HG02623 (cell line): ENCODE measurements around the gene FAM24B.
"Not testable (repeated sequence)": the region's sequence is repeated elsewhere in the genome, so short reads cannot be mapped to it uniquely, and the experiment has no call there.

Experiments
- ATAC-seq: cut with Tn5 transposase; IDR thresholded peaks from one replicate; pipeline ENCODE4 v1.9.1; 2021; ENCODE audit warnings: moderate library complexity; ENCODE audit not compliant: unreplicated experiment

The FAM24B gene, protein sequence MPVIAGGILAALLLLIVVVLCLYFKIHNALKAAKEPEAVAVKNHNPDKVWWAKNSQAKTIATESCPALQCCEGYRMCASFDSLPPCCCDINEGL

DNA sequence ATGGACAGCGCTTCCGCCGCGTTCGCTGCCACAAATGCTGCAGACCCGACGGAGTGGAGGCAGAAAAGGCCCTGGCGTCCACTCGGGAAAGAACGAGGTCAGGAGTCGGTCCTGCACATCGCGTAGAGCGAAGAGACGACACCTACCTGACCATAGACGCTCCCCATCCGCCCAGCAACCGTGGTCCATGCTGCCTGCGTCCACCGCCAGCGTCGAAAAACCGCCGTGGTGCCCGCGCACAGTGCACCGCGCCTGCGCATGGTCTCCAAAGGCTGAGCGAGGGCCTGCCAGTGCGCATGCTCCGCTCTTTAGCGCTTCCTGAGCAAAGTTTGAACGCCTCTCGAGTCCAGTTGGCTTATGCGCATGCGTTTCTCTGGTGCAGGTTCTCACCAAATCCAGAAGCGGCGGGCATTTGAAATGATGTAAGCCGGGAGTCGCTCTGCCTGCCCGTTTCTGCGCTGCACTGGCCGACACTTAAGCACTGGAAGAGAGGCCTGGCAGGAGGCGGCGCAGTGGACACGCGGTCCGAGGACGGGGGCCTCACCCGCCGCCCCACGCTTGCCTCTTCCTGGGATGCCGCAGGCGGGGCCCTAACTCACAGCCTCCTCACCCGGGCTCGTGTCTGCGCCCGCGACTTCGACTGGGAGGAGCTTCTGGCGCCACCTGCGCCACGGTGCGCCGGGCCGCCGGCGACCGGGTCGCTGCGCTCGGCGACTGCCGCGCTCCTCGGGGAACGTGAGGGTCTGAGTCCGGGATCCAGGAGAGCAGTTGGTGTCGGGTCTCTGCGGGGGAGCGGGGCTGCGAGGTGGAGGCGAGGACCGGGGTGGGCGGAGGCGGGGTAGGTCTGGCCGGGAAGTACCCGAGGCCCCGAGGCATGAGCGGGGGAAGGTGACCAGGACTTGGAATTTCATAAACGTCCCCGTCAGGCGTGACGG is at the start of gene FAM24B:
TSS of gene FAM24B (minus strand) at position 243 of the 935 bp plus-strand sequence. CDS start 29,066 bp downstream, outside the sequence.
- ATAC-seq: peak; percentile 80

DNA sequence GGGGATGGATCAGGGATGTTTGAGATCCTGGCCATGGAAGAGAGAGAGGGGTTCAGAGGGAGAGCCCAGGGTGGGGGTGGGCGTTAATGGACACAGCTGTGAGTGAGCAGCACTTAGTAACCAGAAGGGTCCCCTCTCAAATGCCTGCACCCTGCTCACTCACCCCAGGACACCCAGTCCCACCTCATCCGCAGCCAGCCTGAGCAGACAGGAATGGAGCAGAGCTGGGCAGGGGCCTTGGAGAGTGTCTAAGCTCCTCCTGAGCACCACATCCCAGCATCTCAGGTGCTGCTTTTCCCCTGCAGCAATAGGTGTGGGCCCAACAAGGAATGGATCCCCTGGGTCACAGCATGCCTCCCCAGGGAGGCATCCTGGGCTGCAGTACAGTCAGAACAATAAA is 36.3 kb upstream of the FAM24B start:
- no peak for ATAC-seq

DNA sequence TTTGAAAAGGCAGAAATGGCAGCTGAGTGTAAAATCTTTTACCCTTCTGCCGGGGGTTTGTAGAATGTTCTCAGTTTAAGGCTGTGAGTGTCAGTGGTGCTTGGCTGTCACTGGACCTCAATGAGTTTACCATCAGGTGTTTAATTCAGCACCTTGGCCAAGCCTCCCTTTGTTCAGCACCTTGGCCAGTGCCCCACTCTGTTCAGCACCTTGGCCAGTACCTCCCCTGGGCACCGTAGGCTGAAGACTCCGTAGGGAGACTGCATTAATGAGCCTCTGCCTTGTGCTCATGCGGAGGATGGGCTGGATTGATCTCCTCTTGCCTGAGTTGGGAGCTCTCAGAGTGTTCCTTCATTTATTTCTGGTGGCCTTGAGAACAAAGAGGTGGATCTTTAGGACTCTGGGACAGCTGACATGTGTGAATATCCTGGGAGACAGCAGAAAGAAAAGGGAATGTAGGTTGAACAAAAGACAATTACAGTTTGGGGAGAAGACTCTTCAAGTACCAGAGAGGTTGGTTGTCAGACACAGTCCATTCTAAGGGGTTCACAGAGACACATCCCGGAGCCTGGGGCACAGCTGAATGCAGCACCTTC is 32.6 kb upstream of the FAM24B start:
- ATAC-seq: no peak

DNA sequence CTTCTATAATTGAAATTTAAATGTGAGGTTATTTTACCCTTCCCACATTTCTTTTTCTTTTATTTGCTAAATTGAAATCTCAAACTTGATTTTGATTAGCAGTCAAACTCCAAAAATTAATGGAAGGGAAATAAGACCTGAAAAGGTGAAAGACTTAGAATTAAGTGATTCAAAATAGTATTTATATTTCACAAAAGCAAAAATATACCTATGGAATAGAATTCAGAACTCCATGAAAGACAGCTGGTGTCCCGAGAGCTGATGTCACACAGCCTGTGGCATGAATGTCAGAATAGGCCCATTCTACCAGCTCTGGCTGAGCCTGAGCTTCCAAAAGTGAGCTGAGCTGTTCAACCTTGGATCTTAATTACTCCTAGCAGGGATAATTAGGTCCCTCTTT is 30.9 kb upstream of the FAM24B start, which contains the start of gene FAM24A:
TSS of gene FAM24A (plus strand) at position 301 of the 400 bp plus-strand sequence. CDS start 1,025 bp downstream, outside the sequence.
- ATAC-seq: no peak

DNA sequence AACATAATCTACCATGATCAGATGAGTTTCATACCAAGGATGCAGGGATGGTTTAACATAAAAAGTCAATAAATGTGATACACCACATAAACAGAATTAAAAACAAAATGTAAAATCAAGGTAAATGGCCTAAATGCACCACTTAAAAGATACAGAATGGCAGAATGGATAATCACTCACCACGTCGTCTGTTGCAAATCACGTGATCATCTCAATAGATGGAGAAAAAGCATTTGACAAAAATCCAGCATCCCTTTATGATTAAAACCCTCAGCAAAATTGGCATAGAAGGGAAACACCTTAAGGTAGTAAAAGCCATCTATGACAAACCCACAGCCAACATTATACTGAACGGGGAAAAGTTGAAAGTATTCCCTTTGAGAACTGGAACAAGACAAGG is 24.5 kb upstream of the FAM24B start:
- ATAC-seq: not testable (repeated sequence)

DNA sequence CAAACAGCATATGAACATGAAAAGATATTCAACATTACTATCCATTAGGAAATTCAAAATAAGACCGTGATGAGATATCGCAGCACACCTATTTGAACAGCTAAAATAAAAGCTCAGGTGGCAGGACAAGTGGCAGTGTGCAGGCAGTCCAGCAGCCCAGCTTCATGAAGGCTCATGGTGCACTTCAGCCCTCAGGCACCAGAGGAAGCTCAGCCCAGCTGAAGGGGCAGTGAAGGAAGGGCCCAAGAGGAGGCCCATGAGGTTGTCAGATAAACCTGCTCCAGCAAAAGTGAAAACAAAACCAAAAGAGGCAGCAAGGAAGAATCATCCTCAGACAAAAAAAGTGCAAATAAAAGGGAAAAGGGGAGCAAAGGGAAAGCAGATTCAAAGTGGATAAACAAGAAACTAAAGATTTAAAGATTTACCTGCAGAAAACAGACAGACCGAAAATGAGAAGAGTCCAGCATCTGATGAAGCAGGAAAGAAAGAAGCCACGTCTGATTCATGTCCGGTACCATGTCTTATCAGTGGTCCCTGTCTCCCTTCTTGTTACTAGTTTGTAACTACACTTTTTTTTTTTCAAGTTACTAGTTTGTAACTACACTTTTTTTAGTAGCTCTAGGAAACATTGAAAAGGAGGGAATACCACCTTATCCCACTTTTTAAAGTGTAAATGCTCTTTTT is 15.0 kb upstream of the FAM24B start:
- ATAC-seq: no peak

DNA sequence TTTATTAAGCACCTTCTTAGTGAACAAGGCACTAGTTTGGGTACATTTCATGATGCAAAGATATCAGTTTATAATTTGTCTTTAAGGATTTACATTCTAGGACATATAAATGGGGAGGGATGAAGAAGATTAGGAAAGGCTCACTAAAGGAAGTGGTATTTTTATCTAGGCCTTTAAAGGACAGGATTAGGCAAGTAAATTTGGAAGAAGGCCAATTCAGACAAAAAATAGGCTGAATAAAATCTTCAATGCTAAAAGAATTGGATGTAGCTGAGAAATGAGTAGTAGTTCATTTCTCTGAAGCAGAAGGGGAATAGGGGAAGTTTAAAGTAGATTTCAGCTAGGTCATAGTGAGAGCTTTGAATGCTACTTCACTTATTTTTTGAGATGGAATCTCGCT is 4.8 kb upstream of the FAM24B start:
- ATAC-seq: no peak

DNA sequence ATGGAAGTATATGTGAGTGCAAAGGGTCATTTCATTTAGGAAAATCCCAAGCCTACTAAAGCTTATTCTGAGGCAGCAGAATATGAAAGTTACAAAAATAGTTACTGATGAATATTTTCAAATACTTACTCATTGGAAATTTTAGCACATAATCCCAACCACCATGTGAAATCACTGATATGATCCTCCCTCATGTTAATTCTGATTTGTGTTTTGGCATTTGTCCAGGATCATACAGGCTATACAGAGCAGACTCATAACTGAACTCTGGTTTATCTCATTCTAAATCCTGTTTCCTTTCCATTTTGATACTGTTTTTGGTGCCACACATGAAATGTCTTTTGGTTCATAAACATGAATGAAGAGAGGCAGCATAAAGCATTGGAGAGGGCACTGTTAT is 3.4 kb upstream of the FAM24B start:
- no peak for ATAC-seq

DNA sequence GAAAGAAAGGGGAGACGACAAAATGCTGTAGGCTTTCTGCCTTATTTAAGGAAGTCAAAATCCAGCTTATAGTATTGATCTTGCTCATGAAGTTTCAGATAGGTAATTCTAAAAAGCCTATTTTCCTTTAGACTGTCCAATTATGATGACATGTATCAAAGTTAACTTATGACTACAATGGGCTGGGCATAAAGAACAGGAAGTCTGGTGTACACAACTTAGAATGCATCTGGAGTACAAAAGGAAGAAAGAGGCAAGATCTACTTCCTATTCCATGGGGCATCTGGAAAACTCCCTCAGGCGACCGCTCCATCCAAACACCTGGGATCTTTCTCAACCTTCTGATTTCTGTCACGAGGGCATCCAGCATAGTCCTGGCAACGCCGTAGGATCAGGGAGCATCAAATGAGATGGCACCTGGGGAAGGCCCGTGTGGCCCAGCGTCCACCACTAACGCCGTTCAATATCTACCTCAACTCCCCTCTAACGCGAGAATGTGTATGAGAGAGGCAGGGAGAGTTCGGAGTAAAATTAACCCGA is 512 bp downstream of the FAM24B start:
- ATAC-seq: no peak

DNA sequence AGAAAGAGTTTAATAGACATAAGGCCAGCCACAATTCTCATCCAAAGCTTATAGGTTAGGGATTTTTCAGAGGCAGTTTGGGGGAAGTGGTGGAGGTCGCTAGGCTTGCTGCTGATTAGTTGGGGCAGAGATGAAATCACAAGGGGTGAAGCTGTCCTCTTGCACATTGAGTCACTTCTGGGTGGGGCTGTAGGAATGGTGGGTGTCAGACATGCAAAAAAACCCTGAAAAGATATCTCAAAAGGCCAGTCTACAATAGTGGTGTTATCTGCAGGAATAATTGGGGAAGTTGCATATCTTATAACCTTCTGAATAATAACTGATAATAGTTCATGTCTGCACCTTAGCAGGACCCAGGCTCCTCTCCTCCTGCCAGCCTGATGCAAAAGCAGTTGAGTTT is 2.1 kb downstream of the FAM24B start:
- ATAC-seq: no peak

DNA sequence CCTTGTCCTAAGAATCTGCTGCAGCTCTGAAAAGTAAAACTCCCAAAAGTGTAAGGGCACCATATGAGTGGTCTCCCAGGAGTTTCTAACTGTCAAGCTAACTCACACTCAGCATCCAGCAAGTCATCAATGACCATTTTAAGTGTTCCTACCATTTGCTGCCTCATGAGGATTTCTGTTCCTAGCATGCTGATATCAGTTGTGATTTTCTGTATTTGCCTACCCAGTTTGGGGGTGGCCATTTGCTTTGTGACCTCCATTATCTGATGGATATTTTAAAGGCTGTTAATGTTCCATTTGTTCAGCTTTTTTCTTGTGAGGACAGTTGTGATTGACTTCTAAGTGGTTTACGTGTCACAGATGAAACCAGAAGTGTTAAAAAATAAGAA is 2.9 kb downstream of the FAM24B start:
- ATAC-seq: no peak

DNA sequence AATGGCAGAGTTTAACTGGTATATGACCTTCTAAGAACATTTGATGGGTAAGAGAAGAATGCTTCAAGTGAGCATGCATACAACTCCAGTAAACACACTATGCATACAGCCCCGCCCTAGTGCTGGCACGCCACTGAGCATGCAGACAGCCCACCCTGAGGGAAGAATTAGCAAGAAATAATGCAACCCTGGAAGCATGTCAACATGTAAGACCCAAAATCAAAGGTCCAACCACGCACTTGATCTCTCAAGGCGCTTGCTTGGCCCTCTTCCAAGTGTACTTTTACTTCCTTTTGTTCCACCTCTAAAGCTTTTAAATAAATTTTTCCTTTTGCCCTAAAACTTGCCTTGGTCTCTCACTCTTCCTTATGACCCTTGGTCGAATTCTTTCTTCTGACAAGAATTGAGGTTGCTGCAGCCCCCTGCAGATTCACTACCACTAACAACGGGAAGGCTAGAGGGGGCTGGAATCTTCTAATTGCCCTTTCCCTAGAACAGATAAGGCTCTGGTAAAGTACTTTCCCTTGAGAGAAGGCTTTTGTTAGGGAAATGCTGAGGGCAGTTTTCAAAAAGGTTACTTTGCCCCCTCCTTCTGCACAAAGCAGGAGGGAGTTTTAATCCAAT is 3.4 kb downstream of the FAM24B start:
- no peak for ATAC-seq

DNA sequence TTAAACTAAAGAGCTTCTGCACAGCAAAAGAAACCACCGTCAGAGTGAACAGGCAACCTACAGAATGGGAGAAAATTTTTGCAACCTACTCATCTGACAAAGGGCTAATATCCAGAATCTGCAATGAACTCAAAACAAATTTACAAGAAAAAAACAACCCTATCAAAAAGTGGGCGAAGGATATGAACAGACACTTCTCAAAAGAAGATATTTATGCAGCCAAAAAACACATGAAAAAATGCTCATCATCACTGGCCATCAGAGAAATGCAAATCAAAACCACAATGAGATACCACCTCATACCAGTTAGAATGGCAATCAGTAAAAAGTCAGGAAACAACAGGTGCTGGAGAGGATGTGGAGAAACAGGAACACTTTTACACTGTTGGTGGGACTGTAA is 7.4 kb downstream of the FAM24B start:
- ATAC-seq: not testable (repeated sequence)

DNA sequence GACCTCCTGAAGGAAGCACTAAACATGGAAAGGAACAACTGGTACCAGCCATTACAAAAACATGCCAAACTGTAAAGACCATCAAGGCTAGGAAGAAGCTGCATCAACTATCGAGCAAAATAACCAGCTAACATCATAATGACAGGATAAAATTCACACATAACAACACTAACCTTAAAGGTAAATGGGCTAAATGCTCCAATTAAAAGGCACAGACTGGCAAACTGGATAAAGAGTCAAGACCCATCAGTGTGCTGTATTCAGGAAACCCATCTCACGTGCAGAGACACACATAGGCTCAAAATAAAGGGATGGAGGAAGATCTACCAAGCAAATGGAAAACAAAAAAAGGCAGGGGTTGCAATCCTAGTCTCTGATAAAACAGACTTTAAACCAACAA is 10.6 kb downstream of the FAM24B start:
- not testable (repeated sequence) for ATAC-seq

DNA sequence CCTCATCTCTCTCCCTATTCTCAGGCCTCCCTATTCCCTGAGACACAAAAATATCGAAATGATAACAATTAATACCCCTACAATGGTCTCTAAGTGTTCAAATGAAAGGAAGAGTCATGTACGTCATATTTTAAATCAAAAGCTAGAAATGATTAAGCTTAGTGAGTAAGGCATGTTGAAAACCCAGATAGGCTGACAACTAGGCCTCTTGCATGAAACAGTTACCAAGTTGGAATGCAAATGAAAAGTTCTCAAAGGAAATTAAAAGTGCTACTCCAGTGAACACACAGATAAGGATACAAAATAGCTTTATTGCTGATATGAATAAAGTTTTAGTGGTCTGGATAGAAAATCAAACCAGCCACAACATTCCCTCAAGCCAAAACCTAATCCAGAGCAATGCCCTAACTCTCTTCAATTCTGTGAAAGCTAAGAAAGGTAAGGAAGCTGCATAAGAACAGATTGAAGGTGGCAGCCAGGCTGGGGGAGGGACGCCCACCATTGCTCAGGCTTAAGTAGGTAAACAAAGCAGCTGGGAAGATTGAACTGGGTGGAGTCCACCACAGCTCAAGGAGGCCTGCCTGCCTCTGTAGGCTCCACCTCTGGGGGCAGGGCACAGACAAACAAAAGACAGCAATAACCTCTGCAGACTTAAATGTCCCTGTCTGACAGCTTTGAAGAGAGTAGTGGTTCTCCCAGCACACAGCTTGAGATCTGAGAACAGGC is 12.5 kb downstream of the FAM24B start:
- not testable (repeated sequence) for ATAC-seq

DNA sequence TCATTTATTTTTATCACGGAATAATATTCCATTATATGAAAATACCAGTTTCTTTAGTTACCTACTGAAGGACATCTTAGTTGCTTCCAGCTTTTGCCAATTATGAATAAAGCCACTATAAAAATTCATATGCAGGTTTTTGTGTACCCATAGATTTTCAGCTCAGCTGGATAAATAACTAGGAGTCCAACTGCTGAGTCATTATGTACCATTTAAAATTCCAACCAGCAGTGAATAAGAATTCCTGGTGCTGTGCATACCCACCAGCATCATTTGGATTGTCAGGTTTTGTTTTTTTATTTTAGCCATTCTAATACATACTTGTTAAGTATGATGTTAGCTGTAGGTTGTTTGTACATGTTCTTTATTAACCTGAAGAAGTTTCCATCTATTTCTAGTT is 14.5 kb downstream of the FAM24B start:
- no peak for ATAC-seq

DNA sequence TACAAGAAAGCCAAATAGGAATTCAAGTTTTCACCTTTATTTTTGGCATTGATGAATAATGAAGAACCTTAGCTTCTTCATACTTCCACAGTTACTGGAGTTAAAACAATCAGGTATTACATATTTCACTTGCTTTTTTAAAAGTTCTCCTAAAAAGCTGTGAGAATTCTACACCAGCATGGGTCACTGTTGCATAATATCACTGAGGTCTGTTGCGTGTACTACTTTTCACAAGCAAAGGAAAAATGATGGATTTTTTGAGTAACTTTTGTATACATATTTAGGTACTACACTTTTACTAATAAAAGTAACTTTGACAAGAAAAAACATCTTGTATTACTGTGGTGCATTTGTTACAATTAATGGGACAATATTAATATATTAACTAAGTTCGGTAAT is 15.2 kb downstream of the FAM24B start:
- no peak for ATAC-seq

DNA sequence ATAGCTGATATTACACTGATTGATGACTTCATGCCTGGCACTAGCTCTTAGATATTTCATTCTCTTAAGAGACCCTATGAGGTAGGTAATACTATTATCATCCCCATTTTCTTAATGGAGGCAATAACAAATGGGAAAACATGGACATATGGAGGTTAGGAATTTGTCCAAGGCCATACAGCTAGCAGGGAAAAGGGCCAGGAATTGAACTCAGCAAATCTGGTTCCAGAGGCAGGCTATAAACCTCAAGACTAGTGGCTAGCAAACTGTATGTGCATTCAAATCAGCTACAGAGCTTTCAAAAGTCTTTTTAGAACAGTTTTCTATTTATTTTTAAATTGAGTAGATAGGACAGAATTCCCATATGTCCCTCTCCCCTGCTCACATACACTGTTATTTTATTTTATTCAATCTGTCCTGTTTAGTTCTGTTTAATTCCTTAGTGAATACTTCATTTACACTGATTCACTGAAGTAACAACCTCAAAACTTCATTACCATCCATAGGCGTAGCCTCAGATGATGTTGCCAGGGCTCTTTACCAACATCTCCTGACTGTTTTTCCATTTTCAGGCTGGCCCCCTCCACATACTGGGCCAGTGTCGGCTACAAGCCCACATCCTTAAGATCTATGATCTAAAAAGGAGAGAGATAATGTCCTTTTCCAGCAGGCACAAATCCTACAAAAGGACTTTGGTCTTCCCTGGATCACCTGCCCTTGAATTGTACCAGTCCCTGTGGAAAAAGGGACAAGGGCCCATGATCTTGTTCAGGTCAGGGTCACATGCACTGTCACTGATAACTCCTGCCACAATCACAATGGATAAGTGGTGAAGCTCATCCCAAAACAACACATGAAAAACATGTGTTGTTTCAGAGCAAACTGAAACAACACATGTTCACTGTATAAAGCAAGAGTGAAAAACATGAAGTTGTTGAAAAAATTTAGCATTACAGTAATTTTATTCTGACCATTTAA is 15.9 kb downstream of the FAM24B start:
- no peak for ATAC-seq

DNA sequence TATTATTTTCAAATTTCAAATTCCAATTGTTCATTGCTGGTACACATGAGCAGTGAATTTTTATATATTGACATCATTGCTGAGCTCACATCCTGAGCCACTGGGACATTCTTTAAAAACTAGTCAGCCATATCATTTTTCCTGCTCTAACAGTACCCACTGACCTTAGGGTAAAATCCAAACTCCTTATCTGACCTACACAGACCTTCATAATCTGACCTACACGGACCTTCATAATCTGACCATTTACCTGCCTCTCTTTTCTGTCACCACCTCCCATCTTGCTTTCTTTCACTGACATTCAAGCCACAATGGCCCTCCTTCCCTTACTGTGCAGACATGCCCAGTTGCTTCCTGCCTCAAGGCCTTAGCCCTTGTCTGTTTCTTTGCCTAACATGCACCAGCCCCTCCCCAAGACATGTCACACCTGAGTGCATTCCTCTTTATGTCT is 17.6 kb downstream of the FAM24B start:
- ATAC-seq: no peak
